CD4-positive, alpha-beta T cell treated with Interferon gamma for 1 hour (primary cell): ENCODE measurements around the gene AIG1.
"Not testable (repeated sequence)": the region's sequence is repeated elsewhere in the genome, so short reads cannot be mapped to it uniquely, and the experiment has no call there.

Source experiments
- DNase-seq: peaks from one replicate; pipeline ENCODE4 v3.0.0-alpha.2; 2020

Gene AIG1

GRCh38 chr6:143135325-143135724 lies 74.6 kb downstream of the AIG1 start:
- DNase-seq, result no peak

GRCh38 chr6:143135797-143136561 lies 75.3 kb downstream of the AIG1 start:
- DNase-seq, result no peak

GRCh38 chr6:143136647-143137046 lies 76.0 kb downstream of the AIG1 start:
- DNase-seq, result no peak

GRCh38 chr6:143139239-143139784 lies 78.6 kb downstream of the AIG1 start:
- DNase-seq, result no peak

- DNase-seq, result not testable (repeated sequence)
Measured at GRCh38 chr6:143139884-143140283, 79.2 kb downstream of the AIG1 start.

DNA sequence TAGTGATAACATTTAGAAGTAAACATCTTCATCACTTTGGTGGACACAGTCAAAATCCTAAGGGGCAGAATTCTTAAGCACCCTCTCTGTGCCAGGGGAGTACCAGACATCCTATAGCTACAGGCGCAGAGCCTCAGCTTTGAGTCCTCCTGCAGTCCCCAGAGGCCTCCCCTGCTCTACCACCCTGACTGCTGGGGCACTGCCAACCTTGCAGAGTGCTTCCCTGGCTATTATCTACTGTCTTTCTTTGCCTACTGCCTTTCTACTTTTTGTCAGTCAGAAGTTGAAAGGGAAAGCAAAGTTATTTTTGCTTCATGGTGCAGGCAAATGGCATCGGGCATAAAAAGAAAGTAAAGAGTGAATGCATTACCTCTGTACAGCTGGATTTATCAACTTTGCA lies 80.1 kb downstream of the AIG1 start:
- no peak for DNase-seq

DNA sequence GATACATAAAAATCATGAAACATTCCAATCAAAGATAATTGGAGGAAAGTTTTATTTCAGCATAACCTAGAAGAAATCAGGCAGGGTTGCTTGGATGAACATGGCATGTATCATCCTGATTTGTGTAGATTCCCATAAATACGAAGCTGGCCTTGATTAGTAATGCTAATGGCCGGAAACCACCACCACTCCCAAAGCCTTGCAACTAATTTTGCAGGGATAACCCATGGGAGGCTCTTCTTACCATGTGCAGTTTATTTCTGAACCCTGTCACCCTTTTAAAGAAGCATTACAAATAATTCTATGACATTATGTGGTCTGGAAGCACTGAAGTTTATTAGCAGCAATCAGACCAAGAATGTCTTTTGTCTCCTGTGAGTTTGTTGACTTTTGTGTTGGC lies 80.8 kb downstream of the AIG1 start:
- no peak for DNase-seq

DNA sequence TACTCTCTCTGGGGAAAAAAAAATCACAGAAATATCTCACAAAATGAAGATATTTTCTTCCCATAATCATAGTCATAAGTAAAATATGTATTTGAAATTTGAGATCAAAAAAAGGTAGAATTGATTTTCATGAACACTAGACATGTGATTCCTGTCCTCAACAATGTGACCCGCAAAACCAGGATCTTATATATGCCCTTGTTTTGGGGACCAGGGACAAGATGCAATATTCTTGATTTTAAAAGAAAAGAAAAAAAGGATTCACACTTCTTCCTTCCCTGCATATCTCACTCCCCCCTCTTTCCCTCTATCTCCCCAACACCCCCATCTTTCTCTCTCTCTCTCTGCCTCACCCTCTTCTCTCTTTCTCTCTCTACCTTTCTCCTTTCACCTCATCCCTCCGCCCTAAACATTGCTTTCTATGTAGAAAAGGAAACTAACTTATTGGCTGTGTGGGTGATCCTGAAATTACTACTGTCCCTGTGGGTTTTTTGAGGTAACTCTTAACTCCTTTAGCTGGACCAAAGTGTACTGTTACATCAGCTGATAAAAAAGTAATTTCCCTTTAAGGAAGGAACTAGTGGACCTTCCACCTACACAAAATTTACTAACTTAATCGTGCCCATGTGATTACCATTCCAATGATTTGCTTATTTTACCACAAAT lies 85.6 kb downstream of the AIG1 start:
- no peak for DNase-seq

GRCh38 chr6:143149771-143150170 lies 89.1 kb downstream of the AIG1 start:
- no peak for DNase-seq

GRCh38 chr6:143150281-143150680 lies 89.6 kb downstream of the AIG1 start:
- DNase-seq, result no peak

- DNase-seq, result no peak
Measured at GRCh38 chr6:143151381-143151780, 90.7 kb downstream of the AIG1 start.

- no peak for DNase-seq
Measured at GRCh38 chr6:143155681-143156080, 95.0 kb downstream of the AIG1 start.

DNA sequence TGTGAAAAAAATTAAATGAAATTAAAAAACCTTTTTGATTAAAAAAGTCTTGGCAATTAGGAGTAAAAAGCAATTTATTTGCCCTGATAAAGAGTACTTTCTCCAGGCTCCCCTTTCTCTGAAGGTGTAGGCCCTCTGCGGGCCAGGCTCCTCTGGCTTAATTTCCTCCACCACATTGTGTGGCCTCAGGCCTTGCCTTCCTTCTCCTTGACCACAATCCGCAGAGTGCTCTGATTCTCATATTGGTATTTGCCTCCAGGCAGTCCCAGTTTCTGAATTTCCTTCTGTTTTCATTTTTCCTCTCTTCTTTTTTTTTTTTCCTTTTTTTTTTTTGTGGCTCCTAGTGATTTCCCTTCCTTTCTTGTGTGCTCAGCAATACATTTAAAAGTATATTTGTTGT lies 96.4 kb downstream of the AIG1 start:
- DNase-seq, result no peak

DNA sequence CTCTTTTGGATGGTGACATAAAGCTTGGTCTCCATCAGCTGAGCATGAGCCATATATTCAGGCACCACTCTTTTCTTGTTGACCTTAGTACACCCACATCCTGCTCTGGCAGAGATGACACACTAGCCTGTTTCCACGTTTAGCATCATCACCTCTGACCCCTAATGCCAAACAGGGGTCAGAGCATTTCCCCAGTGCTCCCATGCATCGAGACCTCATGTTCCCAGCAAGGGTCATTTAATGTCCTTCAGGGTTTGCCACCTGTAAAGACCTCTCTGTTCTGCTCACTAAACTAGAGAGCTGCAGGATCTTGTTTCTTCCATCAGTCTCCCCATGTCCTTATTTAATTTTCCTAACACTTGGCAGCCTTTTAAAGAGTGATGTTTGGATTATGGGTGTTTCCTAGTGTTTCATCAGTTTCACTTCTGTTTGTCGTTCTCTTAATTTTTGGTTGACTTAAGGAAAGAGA lies 97.5 kb downstream of the AIG1 start:
- no peak for DNase-seq

DNA sequence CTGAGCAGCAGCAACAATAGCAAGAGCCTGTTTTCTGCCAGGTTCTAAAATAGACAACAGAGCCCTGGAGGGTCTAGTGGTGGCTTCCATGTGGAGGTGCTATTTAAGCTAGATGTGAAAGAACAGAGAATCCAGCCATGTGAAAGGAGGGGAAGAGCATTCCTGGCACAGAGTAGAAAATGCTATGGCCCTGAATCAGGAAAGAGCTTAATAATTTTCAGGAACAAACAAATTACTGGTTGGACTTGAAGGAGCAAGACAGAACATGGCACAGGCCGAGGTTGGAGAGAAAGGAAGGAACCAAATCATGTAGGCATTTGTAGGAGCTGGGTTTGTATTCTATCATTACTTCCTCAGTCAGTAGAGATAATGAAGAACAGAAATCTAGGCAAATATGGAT lies 98.3 kb downstream of the AIG1 start:
- no peak for DNase-seq

- DNase-seq, result no peak
Measured at GRCh38 chr6:143160015-143160414, 99.3 kb downstream of the AIG1 start.

DNA sequence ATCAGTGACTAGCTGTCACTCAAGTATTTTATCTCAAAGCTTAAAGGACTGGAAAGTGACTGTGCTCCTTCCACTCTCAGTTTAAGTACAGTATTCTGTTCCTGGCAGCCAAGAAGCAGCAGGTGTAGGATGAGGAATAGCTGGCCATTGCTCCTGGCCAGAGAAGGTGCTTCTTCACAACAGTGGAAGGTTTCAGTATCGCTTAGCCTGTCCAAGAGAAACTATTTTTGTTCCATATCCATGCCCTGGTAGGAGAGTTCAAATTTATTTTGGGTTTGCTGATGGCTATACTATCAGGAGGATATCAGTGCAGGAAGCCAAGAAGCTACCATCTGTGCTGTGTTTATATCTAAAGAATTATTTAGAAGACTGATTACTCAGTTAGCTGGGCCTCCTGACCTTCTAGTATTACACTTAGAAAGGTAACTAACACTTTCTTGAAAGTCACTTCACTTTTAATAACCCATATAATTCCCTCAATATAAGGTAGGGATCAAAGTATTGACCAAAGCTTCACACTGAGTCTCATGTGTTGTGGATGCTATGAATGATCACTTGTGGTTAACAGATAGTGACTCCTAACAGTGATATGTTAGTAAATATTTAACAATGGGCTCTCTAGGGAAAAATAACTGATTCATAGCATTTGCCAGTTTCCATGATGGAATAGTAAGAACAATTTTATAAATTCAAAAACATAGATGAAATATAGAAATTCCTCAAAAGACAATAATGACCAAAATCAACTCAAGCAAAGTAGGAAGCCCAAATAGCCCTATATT lies 99.9 kb downstream of the AIG1 start:
- no peak for DNase-seq

- no peak for DNase-seq
Measured at GRCh38 chr6:143163621-143164020, 102.9 kb downstream of the AIG1 start.

- no peak for DNase-seq
Measured at GRCh38 chr6:143164565-143165105, 103.9 kb downstream of the AIG1 start.

DNA sequence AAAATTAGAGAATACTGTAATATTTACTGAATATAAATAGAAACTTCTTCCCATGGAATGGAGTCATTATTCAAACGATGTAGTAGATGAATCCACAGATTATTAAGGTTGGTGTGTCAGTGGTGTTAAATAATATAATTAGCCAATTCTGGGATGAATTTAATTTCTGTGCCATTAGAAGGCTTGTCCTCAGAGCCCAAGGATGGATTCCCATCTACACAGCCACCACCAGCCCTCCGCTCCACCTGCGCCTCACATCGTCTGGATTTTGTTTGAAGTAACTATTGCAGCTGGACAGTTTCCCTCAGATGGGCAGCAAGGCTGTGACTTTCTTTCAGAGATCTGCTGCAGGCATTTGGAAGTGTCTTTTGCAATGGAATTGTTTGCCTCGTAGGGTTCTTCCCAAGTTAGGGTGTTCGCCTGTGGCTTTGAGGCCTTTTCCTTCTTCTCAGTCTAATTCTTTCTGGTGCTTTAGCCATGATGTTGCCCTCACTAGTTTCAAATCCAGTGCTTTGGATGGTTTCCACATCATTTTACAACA lies 104.7 kb downstream of the AIG1 start:
- no peak for DNase-seq

DNA sequence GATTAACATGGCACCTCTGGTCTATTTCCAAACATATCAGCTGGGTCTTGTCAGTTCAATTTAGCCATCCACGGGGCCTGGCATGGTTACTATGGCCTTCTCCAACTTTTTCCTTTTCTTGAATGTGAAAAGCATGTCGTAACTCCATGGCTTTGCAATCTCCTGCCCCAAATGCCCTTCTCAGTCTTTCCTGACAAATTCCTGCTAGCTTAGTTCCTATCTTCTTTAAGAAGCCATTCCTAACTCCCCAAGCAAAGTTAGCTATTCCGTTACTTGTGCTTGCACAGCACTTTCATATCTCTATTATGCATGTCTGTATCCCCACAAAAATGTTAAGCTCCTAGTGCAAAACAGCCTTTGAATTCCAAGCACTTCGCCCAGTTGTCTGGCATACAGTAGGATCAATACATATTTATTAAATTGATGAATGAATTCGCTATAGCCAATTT lies 105.6 kb downstream of the AIG1 start:
- no peak for DNase-seq

DNA sequence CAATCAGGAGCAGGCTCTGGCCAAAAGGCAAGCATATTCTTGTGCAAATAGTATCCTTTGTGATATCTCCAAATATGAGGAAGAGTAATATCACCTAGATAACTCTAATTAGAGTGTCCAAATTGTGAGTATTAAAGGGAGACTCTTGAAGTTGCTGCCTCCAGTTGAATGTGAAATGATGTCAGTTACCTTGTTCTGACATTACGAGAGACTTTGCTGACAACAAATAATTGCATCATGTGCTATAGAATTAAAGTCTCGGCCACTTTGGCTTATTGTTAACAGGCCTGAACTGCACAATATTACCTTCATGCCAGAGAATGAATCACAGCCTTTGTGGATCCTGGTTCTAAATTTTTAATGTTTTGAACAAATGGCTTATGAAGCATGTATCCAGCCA lies 106.5 kb downstream of the AIG1 start:
- DNase-seq, result no peak

DNA sequence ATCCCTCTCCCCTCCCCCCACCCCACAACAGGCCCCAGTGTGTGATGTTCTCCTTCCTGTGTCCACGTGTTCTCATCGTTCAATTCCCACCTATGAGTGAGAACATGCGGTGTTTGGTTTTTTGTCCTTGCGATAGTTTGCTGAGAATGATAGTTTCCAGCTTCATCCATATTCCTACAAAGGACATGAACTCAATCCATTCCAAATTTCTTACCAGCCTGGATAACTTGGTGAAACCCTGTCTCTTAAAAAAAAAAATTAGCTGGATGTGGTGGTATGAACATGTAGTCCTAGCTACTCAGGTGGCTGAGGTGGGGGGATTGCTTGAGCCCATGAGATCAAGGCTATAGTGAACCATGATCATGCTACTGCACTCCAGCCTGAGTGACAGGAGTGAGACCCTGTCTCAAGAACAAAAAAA lies 107.7 kb downstream of the AIG1 start:
- DNase-seq, result not testable (repeated sequence)
